GM21825 (cell line): ENCODE measurements around the gene CCDC88B.

Experiments
- ATAC-seq: cut with Tn5 transposase; IDR thresholded peaks from one replicate; pipeline ENCODE4 v1.9.1; 2021; ENCODE audit warnings: mild to moderate bottlenecking, moderate library complexity; ENCODE audit not compliant: unreplicated experiment

Gene CCDC88B

GRCh38 chr11:64379160-64379559, 39.2 kb downstream of the CCDC88B start:
- no peak for ATAC-seq

- no peak for ATAC-seq
Measured at GRCh38 chr11:64379817-64380709, 40.1 kb downstream of the CCDC88B start.

GRCh38 chr11:64381350-64381749, 41.3 kb downstream of the CCDC88B start:
- no peak for ATAC-seq

- ATAC-seq = no peak
Measured at GRCh38 chr11:64382047-64382446, 42.0 kb downstream of the CCDC88B start.

GRCh38 chr11:64382586-64382985, 42.6 kb downstream of the CCDC88B start:
- no peak for ATAC-seq

- ATAC-seq = no peak
Measured at GRCh38 chr11:64383580-64383979, 43.6 kb downstream of the CCDC88B start.

- ATAC-seq = no peak
Measured at GRCh38 chr11:64384028-64384737, 44.2 kb downstream of the CCDC88B start.

- ATAC-seq = no peak
Measured at GRCh38 chr11:64384981-64385944, 45.3 kb downstream of the CCDC88B start.

GRCh38 chr11:64385945-64386704, 46.1 kb downstream of the CCDC88B start:
- ATAC-seq = no peak

- ATAC-seq = no peak
Measured at GRCh38 chr11:64387916-64388315, 47.9 kb downstream of the CCDC88B start.

GRCh38 chr11:64388894-64389293, 48.9 kb downstream of the CCDC88B start:
- ATAC-seq = no peak

- ATAC-seq = no peak
Measured at GRCh38 chr11:64389851-64390250, 49.8 kb downstream of the CCDC88B start.

- no peak for ATAC-seq
Measured at GRCh38 chr11:64390558-64390957, 50.6 kb downstream of the CCDC88B start.

- no peak for ATAC-seq
Measured at GRCh38 chr11:64391839-64392238, 51.8 kb downstream of the CCDC88B start.

- ATAC-seq = no peak
Measured at GRCh38 chr11:64395545-64396078, 55.6 kb downstream of the CCDC88B start.

- no peak for ATAC-seq
Measured at GRCh38 chr11:64396079-64396591, 56.1 kb downstream of the CCDC88B start.

- ATAC-seq = no peak
Measured at GRCh38 chr11:64400102-64400501, 60.1 kb downstream of the CCDC88B start.

GRCh38 chr11:64400667-64401066, 60.7 kb downstream of the CCDC88B start:
- ATAC-seq = no peak

- no peak for ATAC-seq
Measured at GRCh38 chr11:64401775-64402174, 61.8 kb downstream of the CCDC88B start.

- ATAC-seq = no peak
Measured at GRCh38 chr11:64403106-64403505, 63.1 kb downstream of the CCDC88B start.
